ENCODE data around the gene TSPO.

- TF ChIP-seq, protein P1, sequence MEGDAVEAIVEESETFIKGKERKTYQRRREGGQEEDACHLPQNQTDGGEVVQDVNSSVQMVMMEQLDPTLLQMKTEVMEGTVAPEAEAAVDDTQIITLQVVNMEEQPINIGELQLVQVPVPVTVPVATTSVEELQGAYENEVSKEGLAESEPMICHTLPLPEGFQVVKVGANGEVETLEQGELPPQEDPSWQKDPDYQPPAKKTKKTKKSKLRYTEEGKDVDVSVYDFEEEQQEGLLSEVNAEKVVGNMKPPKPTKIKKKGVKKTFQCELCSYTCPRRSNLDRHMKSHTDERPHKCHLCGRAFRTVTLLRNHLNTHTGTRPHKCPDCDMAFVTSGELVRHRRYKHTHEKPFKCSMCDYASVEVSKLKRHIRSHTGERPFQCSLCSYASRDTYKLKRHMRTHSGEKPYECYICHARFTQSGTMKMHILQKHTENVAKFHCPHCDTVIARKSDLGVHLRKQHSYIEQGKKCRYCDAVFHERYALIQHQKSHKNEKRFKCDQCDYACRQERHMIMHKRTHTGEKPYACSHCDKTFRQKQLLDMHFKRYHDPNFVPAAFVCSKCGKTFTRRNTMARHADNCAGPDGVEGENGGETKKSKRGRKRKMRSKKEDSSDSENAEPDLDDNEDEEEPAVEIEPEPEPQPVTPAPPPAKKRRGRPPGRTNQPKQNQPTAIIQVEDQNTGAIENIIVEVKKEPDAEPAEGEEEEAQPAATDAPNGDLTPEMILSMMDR (IDR thresholded peaks at IDR 0.05; ENCODE audit: insufficient read depth, low read depth, low read length), result no peak
- no peak for TF ChIP-seq EZH2 (IDR thresholded peaks at IDR 0.05; ENCODE audit: insufficient read depth, low read length)
These were observed 56.0 kb downstream of the TSPO start for GRCh38 chr22:43207386-43207785.
